HG03378 (cell line): ENCODE results near the gene DHX29.

ENCODE experiments used
- ATAC-seq: cut with Tn5 transposase; IDR thresholded peaks from one replicate; pipeline ENCODE4 v1.9.1; 2021; ENCODE audit warnings: mild to moderate bottlenecking, moderate library complexity; ENCODE audit not compliant: unreplicated experiment

Gene DHX29, protein sequence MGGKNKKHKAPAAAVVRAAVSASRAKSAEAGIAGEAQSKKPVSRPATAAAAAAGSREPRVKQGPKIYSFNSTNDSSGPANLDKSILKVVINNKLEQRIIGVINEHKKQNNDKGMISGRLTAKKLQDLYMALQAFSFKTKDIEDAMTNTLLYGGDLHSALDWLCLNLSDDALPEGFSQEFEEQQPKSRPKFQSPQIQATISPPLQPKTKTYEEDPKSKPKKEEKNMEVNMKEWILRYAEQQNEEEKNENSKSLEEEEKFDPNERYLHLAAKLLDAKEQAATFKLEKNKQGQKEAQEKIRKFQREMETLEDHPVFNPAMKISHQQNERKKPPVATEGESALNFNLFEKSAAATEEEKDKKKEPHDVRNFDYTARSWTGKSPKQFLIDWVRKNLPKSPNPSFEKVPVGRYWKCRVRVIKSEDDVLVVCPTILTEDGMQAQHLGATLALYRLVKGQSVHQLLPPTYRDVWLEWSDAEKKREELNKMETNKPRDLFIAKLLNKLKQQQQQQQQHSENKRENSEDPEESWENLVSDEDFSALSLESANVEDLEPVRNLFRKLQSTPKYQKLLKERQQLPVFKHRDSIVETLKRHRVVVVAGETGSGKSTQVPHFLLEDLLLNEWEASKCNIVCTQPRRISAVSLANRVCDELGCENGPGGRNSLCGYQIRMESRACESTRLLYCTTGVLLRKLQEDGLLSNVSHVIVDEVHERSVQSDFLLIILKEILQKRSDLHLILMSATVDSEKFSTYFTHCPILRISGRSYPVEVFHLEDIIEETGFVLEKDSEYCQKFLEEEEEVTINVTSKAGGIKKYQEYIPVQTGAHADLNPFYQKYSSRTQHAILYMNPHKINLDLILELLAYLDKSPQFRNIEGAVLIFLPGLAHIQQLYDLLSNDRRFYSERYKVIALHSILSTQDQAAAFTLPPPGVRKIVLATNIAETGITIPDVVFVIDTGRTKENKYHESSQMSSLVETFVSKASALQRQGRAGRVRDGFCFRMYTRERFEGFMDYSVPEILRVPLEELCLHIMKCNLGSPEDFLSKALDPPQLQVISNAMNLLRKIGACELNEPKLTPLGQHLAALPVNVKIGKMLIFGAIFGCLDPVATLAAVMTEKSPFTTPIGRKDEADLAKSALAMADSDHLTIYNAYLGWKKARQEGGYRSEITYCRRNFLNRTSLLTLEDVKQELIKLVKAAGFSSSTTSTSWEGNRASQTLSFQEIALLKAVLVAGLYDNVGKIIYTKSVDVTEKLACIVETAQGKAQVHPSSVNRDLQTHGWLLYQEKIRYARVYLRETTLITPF (N-terminal part only)

DNA sequence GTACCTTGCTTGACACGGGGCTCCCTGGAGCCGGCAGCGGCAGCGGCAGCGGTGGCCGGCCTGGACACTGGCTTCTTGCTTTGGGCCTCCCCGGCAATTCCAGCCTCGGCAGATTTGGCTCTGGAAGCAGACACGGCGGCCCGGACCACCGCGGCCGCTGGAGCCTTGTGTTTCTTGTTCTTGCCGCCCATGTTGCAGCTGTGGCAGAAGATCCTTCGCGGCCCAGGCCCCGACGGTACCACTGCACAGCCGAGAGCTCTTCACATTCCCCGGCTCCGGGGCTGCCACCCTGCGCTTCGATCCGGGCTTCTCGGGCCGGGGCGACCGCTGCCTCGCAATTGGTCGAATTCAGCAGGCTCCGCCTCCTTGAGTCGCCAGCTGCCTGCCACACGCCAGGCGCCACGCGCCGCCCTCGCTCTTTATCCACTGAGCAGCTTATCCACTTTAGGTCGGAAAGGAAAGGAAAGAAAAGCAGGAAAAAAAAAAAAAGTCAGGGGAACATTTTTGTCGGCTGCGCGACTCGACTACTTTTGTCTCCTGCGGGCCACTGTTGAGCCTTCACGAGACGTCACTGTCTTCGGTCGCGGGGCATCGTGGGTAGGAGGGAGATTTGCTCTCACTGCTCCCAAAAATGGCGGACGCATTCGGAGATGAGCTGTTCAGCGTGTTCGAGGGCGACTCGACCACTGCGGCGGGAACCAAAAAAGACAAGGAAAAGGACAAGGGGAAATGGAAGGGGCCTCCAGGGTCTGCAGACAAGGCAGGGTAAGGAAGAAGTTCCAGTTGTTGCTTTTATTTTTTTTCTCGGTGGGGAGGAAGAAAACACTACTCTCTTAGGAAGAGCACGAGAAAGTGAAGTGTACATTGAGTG is at the start of gene DHX29, which contains the start of gene MTREX:
Gene DHX29 (minus strand): TSS at position 312 of the 871 bp plus-strand sequence. CDS start 121 bp downstream, at position 191.
Gene MTREX (plus strand): TSS at position 607 of the 871 bp plus-strand sequence. CDS start 25 bp downstream, at position 632.
- ATAC-seq, result peak; percentile 87

DNA sequence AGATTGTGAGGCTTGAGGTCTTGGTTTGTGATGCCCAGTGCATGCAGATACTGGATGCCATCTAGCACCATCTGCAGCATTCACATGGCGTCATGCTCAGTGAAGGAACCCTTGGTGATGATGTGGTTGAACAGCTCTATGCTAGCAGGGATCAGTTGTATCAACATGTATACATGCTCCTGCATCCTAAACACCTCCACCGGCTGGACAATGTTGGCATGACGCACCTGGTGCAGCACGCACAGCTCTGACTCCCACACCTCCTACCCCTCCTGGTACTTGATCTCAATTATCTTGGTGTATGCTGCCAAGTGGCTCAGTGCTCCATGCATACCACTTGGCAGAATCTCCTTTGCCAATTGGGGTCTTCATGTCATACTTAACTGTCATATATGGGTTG is 49.4 kb upstream of the DHX29 start:
- no peak for ATAC-seq

DNA sequence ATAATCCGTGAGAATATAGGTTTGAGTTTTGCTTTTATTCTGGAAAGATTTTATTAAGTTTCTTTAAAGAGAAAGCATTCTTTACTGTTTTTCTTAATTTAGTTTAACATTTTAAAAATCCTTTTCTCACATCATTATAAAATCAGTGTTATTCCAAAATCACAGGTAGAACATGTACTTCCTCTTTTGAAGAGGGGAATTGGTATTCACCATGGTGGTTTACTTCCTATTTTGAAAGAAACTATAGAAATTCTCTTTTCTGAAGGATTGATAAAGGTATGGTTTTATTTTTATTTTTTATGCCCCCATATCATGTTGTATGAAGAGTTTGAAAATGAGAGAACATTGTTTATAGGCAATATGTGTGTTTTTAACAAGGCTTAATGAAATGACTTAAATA is 43.3 kb upstream of the DHX29 start:
- ATAC-seq, result no peak

DNA sequence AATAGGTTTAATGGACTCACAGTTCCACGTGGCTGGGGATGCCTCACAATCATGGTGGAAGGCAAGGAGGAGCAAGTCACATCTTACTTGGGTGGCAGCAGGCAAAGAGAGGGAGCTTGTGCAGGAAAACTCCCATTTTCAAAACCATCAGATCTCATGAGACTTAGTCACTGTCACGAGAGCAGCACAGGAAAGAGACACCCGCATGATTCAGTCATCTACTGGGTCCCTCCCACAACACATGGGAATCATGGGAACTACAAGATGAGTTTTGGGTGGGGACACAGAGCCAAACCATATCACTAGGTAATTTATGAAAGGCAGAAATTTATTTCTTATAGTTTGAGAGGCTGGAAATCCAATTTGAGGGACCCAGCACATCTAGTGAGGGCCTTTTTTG is 40.3 kb upstream of the DHX29 start:
- ATAC-seq, result no peak

DNA sequence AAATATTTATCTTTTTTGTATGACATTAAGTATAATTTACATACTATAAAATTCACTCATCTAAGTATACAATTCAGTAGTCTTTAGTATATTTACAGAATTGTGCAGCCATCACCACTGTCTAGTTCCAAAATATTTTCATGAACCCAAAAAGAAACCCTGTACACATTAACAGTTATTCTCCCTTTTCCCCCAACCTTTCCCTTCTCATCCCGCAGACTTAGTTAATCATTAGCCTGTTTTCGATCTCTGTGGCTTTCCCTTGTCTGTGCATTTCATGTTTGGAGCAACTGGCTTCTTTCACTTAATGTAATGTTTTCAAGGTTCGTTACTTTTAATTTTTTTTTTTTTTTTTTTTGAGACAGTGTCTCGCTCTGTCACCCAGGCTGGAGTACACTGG is 37.8 kb upstream of the DHX29 start:
- no peak for ATAC-seq

DNA sequence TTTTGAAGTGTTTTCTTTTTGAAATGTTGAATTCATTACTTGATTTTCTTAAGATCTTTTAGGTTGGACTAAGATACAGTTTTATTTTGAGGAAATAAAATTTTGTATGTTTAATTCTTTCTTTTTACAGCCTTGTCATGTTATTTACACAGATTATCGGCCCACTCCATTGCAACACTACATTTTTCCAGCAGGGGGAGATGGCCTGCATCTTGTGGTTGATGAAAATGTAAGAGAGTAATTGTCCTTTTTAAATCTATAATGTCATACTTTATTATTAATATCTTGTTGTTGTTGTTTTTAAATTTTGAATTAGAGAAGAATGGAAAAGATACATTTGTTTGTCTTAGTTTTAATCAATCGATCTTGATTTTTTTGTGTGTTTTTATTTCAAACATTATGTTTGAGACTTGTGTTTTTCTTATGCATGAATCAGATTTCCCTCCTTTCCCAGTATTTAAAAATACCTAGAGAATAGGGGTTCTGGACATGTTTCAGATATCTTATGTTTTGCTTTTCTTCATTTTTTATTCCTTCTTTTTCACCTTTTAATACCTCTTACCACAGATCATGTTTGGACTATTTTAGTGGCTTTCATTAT is 37.0 kb upstream of the DHX29 start:
- ATAC-seq, result no peak

DNA sequence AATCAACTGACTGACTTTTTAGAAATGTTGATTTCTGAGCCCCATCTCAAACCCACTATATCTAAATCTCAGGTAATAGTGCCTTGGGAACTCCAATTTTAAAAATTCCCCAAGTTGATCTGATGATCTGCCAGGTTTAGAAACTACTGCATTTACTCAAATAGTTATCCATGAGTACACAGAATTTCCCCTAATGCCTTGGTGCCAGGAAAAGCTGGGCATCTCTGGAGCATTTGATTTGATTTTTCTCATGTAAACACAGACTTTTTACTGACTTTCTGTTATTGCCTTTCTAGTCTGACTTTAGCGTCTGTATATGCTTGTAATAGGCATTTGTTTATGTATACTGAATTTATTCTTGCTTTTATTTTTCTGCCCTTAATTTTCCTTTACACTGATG is 36.1 kb upstream of the DHX29 start:
- no peak for ATAC-seq

DNA sequence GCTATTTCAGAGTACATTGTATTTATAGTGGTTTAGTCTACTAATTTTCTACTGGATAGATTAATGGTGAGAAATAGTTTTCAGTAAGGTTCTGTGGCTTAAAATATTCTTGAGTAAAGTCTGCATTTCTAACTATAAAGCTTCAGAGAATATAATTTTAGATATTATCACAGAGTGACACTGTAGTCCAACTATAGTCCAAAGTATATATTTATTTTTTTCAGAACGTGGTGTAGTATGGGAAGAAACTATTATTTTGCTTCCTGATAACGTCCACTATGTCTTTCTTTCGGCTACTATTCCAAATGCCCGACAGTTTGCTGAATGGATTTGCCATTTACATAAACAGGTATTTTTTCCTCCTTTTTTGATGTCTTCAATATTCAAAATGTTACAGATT is 35.6 kb upstream of the DHX29 start:
- ATAC-seq, result no peak

DNA sequence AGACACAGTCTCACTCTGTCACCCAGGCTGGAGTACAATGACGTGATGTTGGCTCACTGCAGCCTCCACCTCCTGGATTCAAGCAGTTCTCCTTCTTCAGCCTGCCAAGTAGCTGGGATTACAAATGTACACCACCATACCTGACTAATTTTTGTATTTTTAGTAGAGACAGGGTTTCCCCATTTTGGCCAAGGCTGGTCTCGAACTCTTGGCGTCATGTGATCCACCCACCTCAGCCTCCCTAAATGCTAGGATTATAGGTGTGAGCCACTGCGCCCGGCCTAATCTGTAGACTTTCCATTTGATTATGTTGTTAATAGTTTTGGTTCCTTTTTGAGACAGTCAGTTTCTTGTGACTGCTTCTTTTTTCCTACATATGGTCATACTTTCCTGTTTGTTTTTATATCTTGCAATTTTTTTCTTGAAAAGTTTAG is 31.3 kb upstream of the DHX29 start:
- peak; percentile 59 for ATAC-seq

DNA sequence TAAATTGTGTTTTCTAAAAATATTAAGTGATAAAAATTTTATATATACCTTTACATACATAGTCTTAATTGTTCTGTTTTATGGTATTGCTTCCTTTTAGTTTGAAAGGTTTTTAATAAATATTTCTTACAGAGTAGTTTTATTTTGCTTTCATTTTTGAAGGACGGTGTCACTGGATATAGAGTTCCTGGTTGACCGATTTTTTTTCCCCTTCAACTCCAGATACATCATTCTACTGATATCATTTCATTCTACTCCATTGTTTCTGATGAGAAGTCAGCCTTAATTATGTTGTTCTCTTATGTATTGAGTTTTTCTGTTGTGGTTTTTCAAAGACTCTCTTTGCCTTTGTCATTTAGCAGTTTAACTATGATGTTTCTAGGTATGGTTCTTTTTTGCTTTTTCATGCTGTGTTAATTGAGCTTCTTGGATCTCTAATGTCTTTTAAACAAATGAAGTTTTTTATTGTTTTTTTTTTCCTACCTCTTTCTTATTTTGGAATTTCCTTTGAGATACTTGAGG is 30.7 kb upstream of the DHX29 start:
- no peak for ATAC-seq

DNA sequence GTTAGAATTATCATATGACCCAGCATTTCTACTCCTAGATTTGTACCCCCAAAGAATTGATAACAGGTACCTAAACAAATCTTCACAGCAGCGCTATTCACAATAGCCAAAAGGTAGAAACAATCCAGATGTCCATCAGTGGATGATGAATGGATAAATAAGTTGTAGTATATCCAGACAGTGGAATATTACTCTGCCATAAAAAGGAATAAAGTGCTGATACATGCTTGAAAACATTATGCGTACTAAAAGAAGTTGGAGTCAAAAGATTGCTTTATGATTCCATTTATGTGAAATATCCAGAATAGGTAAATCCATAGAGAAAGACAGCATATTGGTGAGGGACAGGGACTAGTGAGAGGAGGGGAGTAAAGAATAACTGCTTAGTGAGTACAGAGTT is 26.3 kb upstream of the DHX29 start:
- ATAC-seq, result no peak

DNA sequence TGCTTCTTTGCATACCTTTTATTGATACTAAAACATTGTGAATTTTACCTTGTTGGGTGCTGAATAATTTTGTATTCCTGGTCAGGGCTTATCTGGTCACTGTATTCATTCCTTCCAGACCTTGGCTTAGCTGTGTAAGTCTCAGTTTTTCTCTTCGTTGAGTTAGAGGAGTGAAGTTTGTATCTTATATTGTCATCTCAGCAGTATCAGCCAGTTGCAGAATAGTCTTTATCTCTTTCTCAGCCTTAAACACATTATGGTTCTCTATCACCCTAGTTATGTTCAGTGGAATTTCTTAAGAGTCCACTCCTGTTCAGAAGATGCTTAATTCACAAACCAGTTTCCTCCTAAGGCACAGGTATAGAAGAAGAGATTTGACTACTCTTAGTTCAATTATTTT is 25.5 kb upstream of the DHX29 start:
- no peak for ATAC-seq

DNA sequence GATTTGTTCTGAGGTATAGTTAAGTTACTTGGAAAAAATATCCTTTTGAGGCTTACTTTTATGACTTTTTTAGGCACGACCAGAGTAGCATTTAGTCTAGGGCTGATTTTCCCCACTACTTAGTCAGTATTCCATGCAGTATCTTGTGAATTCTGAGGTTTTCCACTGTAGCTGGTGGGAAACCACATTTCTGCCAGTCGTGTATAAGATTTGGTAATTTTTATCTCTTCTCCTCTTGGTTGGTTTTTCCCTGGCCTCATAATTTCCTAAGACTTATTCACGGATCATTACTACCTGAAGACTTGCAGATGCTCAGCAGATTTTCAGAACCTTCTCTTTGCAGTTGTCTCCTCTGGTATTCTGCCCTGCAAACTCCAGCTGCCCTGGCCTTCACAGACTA is 23.8 kb upstream of the DHX29 start:
- ATAC-seq, result no peak

DNA sequence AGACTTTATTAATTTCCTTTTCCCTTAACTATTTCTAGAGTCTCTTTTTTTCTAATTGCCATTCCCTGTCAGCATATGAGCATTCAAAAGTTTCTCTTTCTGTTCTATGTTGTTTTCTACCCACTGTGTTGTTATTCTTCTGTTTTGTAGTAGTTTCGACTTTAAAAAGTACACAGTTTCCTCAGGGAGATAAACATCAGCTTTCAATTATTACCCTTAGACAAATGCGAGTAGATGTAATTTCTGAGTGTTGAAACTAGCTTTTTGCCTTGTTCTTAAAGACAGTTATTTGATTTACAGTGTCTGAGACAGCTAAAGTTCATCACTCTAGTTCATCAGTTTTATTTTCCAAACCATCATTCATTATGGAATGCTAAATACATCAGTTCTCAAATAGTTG is 19.8 kb upstream of the DHX29 start:
- ATAC-seq, result no peak

DNA sequence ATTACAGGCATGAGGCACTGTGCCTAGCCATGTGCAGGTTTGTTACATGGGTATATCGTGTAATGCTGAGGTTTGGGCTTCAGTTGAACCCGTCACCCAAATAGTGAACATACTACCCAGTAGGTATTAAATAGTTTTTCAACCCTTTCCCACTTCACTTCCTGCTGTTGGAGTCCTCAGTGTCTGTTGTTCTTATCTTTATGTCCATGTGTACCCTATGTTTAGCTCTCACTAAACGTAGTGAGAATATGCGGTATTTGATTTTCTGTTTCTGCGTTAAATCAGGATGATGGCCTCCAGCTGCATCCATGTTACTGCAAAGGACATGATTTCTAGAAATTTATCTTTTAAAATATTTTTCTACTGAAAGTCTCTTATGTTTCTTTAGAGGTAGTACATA is 18.1 kb upstream of the DHX29 start:
- ATAC-seq, result no peak

DNA sequence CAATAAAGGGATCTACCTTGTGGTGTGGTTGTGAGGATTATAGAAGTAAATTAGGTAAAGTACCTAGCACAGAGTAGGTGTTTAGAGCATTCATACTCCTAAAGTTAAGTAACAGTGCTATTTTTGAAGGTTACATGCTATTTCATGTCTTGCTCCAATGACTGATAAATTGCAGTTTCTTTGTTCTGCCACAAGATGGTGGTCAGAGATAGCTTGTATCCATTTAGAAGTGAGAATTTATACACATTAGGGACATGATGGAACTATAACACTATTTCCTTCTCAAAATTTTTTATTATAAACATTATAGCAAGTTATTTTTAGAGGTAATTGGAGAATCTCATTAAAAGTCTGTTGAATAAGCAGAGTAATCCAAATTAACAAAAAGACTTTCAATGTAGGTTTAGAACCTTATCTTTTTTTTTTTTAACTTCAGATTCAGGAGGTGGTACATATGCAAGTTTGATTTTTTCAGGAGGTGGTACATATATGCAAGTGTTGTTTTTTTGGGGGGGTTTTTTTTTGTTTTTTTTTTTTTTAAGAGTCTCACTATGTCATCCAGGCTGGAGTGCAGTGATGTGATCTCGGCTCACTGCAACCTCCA is 17.4 kb upstream of the DHX29 start:
- ATAC-seq, result peak; percentile 72

DNA sequence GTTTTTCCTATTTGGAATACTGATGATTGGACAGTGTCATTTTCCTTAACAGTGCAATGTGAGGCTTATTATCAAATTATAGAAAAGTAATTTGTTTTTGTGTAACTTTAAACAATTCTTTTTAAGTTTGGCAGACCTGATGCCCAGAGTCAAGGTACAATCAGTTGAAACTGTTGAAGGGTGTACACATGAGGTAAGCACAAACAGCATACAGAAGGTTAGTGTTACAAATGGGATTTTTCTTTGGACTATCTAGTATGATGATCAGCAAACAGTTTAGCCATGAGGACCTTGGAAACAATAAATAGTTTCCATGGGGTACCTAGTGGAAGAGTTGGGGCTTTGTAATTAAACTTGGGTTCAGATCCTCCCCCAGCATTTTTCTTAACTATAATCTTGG is 16.5 kb upstream of the DHX29 start:
- no peak for ATAC-seq

DNA sequence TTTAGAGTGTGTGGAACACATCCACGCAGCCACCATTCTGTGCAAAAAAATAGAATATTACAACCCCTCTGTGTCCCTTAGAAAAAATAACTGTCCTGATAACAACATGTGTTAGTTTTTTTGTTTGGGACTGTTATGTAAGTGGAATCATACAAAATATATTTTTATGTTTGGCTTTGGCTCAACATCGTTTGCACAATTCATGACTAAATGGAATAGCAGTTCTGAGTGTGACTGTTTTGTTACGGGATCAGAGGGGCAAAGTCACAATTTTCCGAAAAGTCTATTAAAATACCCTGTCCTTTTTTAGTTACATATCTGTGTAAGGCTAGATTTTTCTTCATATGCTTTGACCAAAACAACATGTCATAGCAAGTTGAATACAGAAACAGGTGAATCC is 13.1 kb upstream of the DHX29 start:
- ATAC-seq, result no peak

DNA sequence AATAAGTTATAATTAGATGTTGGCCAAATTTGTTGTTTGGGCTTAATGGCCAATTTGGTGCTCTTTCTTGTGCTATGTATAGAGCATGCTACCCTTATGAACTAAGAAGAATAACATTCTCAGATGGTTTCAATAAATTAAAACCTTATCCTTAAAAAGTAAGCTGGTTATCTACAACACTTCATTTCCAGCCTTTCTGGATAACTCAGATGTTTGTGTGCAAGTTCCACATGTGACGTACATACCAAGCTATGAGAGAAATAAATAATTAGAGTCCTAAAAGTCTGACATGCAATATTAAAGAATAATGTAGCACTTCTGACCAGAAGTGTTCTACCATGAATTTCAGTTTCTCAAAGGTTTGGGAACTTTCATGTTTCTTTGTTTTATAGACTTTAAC is 12.0 kb upstream of the DHX29 start:
- ATAC-seq, result no peak
